Osteoblast (primary cell): Measurements from ENCODE around the gene ITGAE. TPM values are rescaled to one million over a fixed set of nuclear protein-coding genes. Genes with fewer than 3 reads are reported as not detected.

Source experiments
- DNase-seq: peaks from one replicate; pipeline ENCODE4 v3.0.0; 2011; ENCODE audit warnings: low spot score, mixed read lengths; ENCODE audit not compliant: insufficient read length; ENCODE audit errors: missing footprints
- H2AFZ ChIP-seq: 2 replicates; pipeline ENCODE4 v1.6.0; 2011; ENCODE audit warnings: mild to moderate bottlenecking, low read length
- H3K27ac ChIP-seq: 2 replicates; pipeline ENCODE4 v1.5.1; 2011; ENCODE audit warnings: mild to moderate bottlenecking, low read depth, low read length, moderate library complexity
- H3K27me3 ChIP-seq: 2 replicates; pipeline ENCODE4 v1.6.0; 2012; ENCODE audit warnings: mild to moderate bottlenecking, control low read depth, inconsistent platforms, low read length, moderate library complexity; ENCODE audit not compliant: insufficient read depth
- H3K36me3 ChIP-seq: 2 replicates; pipeline ENCODE4 v1.5.1; 2011; ENCODE audit warnings: mild to moderate bottlenecking, low read length, control low read depth, moderate library complexity; ENCODE audit not compliant: insufficient read depth
- H3K4me1 ChIP-seq: 2 replicates; pipeline ENCODE4 v1.5.1; 2011; ENCODE audit warnings: mild to moderate bottlenecking, low read length, control low read depth, moderate library complexity; ENCODE audit not compliant: insufficient read depth
- H3K4me2 ChIP-seq: 2 replicates; pipeline ENCODE4 v1.6.0; 2011; ENCODE audit warnings: mild to moderate bottlenecking, low read length; ENCODE audit not compliant: insufficient read depth
- H3K4me3 ChIP-seq: fragments of 200-600 bp; sonication (generic); 3 replicates; pipeline ENCODE4 v1.5.1; 2012; ENCODE audit warnings: mild to moderate bottlenecking, low read length, inconsistent platforms; ENCODE audit not compliant: insufficient read depth
- H3K79me2 ChIP-seq: 2 replicates; pipeline ENCODE4 v1.6.0; 2012; ENCODE audit warnings: mild to moderate bottlenecking, low read length, control low read depth, inconsistent platforms; ENCODE audit not compliant: insufficient read depth
- H3K9me3 ChIP-seq: 2 replicates; pipeline ENCODE4 v1.5.1; 2011; ENCODE audit warnings: low read depth, low read length, control low read depth
- H4K20me1 ChIP-seq: 2 replicates; pipeline ENCODE4 v1.6.0; 2012; ENCODE audit warnings: mild to moderate bottlenecking, low read length, control low read depth; ENCODE audit not compliant: insufficient read depth
- total RNA-seq: library from RNA; depleted of rRNA; stranded (reverse); fragments of >200 nt; gene quantifications from 2 replicates; pipeline ENCODE4 v1.2.3, GENCODE V29; 2012
- TF ChIP-seq, protein P1 (sequence below): IDR thresholded peaks from 2 replicates; pipeline ENCODE4 v1.5.1; 2011; ENCODE audit warnings: mild to moderate bottlenecking, low read depth, low read length, moderate library complexity; ENCODE audit errors: extremely low read depth

Gene ITGAE
- total RNA-seq, 1 donor, result 10.5 TPM

GRCh38 chr17:3761918-3762380 is 39.0 kb downstream of the ITGAE start:
- H3K79me2 ChIP-seq, result no peaks in the 10 kb centered on the region
- H3K9me3 ChIP-seq, result peaks cover 3% of the 10 kb centered on the region
- H3K4me2 ChIP-seq, result no peak overlapping the region
- no peaks in the 10 kb centered on the region for H3K4me1 ChIP-seq
- H3K27me3 ChIP-seq, result no peaks in the 10 kb centered on the region
- no peaks in the 10 kb centered on the region for H4K20me1 ChIP-seq
- no peak overlapping the region for H3K27ac ChIP-seq
- TF ChIP-seq, protein P1, sequence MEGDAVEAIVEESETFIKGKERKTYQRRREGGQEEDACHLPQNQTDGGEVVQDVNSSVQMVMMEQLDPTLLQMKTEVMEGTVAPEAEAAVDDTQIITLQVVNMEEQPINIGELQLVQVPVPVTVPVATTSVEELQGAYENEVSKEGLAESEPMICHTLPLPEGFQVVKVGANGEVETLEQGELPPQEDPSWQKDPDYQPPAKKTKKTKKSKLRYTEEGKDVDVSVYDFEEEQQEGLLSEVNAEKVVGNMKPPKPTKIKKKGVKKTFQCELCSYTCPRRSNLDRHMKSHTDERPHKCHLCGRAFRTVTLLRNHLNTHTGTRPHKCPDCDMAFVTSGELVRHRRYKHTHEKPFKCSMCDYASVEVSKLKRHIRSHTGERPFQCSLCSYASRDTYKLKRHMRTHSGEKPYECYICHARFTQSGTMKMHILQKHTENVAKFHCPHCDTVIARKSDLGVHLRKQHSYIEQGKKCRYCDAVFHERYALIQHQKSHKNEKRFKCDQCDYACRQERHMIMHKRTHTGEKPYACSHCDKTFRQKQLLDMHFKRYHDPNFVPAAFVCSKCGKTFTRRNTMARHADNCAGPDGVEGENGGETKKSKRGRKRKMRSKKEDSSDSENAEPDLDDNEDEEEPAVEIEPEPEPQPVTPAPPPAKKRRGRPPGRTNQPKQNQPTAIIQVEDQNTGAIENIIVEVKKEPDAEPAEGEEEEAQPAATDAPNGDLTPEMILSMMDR, result no peak
- no peaks in the 10 kb centered on the region for H3K36me3 ChIP-seq
- peak; percentile 65 for DNase-seq
- H2AFZ ChIP-seq, result no peak overlapping the region
- H3K4me3 ChIP-seq, result no peak overlapping the region

DNA sequence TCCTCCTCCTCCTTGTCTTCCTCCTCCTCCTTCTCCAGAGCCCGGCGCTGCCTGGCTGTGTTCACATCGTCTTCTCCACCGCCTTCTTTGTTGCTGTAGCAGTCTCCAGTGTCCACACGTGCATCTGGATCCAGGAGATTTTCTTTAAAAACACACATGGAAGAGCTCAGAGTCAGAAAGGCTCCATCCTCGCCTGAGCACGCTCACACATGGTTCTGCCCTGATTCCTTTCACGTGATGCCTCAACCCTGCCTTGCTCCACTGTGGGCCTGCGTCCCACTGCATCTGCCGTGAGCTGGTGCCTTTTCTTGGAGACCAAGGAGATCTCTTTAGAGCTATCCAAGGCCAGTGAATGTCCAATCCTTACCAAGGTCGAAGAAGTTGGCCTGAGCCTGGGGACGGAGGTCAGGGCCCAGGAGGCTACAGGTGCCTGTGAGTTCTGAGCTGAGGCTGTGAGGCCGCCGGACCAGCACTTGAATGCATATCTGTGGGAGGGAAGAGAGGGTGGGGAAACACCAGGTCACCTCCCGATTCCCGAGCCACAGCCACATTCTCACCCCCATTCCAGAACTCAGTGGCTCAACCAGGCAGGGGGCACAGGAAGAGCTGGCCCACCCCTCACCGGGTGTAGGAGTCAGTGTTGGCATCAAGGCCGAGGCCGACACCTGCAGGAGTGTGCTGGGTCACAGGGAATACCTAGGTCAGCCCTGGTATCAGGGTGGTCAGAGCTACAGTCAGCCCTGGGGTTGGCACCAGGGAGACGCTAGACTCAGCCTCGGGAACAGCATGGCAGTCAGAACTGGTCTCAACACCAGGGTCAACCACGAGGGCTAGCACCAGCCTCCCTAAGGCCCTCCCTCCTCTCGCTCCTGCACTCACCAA is 39.7 kb downstream of the ITGAE start:
- peak; percentile 58 for DNase-seq

DNA sequence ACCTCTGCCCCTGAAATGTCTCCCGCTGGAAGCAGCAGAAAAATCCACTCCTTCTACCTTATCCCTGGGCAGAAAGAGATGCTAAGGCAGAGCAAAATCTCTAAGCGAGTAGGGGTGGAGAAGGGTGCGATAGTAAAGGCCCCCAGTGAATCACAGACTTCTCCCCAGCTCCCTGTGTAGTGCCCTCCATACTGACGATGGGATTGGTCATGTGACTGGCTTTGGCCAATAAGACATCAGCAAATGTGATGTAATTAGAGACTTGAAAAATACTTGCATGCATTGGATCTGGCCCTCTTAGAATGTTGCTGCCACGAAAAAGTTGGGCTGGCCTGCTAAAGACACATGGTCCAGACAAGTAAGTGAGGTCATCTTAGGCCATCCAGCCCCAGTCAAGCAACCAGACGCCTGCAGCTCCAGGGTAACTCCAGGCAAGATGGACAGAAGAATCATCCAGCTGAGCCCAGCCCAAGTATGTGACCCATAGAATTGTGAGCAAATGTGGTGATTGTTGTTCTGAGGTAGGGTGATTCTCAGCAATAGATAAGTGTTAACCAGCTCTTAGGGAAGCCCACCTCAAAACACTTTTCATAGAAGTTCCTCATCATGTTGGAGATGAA is 41.3 kb downstream of the ITGAE start:
- Histone ChIP-seq H3K27me3 (no peaks in the 10 kb centered on the region), H3K27ac (no peak overlapping the region), H3K4me1 (no peaks in the 10 kb centered on the region), H3K79me2 (no peaks in the 10 kb centered on the region), H3K36me3 (no peaks in the 10 kb centered on the region), H3K4me3 (no peak overlapping the region), H2AFZ (no peak overlapping the region), H3K9me3 (peaks cover 3% of the 10 kb centered on the region), H3K4me2 (no peak overlapping the region), H4K20me1 (no peaks in the 10 kb centered on the region)
- DNase-seq, result peak; percentile 71
- TF ChIP-seq, protein P1, result no peak

More for the DNA sequence above, 39.7 kb downstream of the ITGAE start:
- H4K20me1 ChIP-seq, result no peaks in the 10 kb centered on the region
- no peaks in the 10 kb centered on the region for H3K4me1 ChIP-seq
- H3K27me3 ChIP-seq, result no peaks in the 10 kb centered on the region
- H3K4me2 ChIP-seq, result no peak overlapping the region
- H2AFZ ChIP-seq, result no peak overlapping the region
- H3K79me2 ChIP-seq, result no peaks in the 10 kb centered on the region
- TF ChIP-seq, protein P1, result no peak
- no peak overlapping the region for H3K4me3 ChIP-seq
- H3K27ac ChIP-seq, result no peak overlapping the region
- no peaks in the 10 kb centered on the region for H3K36me3 ChIP-seq
- peaks cover 3% of the 10 kb centered on the region for H3K9me3 ChIP-seq
